Fibroblast of lung (primary cell): ENCODE data around the gene PDLIM7. TPM values are rescaled to one million over a fixed set of nuclear protein-coding genes. Genes with fewer than 3 reads are reported as not detected.

ENCODE experiments used
- DNase-seq, 2 donors: peaks; one replicate each; pipeline versions ENCODE4 v3.0.0 to v3.0.0-alpha.2; 2010; ENCODE audit warnings: low read depth in 2 of 2
- H2AFZ ChIP-seq: 2 replicates; pipeline ENCODE4 v1.5.1; 2012; ENCODE audit warnings: low read length, control low read depth, inconsistent platforms
- H3K27ac ChIP-seq: 2 replicates; pipeline ENCODE4 v1.5.1; 2011; ENCODE audit warnings: low read length, control low read depth; ENCODE audit not compliant: insufficient read depth
- H3K27me3 ChIP-seq: 2 replicates; pipeline ENCODE4 v1.5.1; 2011; ENCODE audit warnings: mild to moderate bottlenecking, low read length; ENCODE audit not compliant: control insufficient read depth, insufficient read depth
- H3K36me3 ChIP-seq: 2 replicates; pipeline ENCODE4 v1.5.1; 2011; ENCODE audit warnings: low read length; ENCODE audit not compliant: control insufficient read depth, insufficient read depth
- H3K4me1 ChIP-seq: 2 replicates; pipeline ENCODE4 v1.5.1; 2011; ENCODE audit warnings: low read length; ENCODE audit not compliant: control insufficient read depth, insufficient read depth; ENCODE audit errors: extremely low read depth
- H3K4me2 ChIP-seq: 2 replicates; pipeline ENCODE4 v1.5.1; 2011; ENCODE audit warnings: low read length, control low read depth; ENCODE audit not compliant: insufficient read depth; ENCODE audit errors: extremely low read depth
- H3K4me3 ChIP-seq, 4 experiments: fragments of 200-600 bp in 1 of 4; sonication (generic) in 1 of 4; replicated peaks in 1 of 4; 2 replicates each; pipeline ENCODE4 v1.5.1; 2011 to 2016; ENCODE audit warnings: low read length in 4 of 4, low read depth in 3 of 4, mild to moderate bottlenecking in 3 of 4, control low read depth in 2 of 4, inconsistent platforms in 1 of 4, mixed read lengths in 1 of 4; ENCODE audit not compliant: insufficient read depth in 1 of 4; ENCODE audit errors: control extremely low read depth in 1 of 4
- H3K79me2 ChIP-seq: 2 replicates; pipeline ENCODE4 v1.5.1; 2012; ENCODE audit warnings: mild to moderate bottlenecking, low read length, inconsistent platforms; ENCODE audit not compliant: control insufficient read depth, insufficient read depth
- H3K9ac ChIP-seq: 2 replicates; pipeline ENCODE4 v1.5.1; 2011; ENCODE audit warnings: mild to moderate bottlenecking, low read length, control low read depth; ENCODE audit not compliant: insufficient read depth
- H3K9me3 ChIP-seq: 2 replicates; pipeline ENCODE4 v1.5.1; 2012; ENCODE audit warnings: low read depth, low read length; ENCODE audit not compliant: control insufficient read depth, insufficient read depth
- H4K20me1 ChIP-seq: 2 replicates; pipeline ENCODE4 v1.5.1; 2011; ENCODE audit warnings: low read length; ENCODE audit not compliant: control insufficient read depth, insufficient read depth; ENCODE audit errors: extremely low read depth
- CTCF ChIP-seq, 2 donors: IDR thresholded peaks in 1 of 2; conservative IDR thresholded peaks in 1 of 2; 1 replicate in 1 of 2; 2 replicates in 1 of 2; pipeline ENCODE4 v1.5.1; 2011 to 2012; ENCODE audit warnings: low read length in 2 of 2, control low read depth in 1 of 2, inconsistent platforms in 1 of 2, low read depth in 1 of 2, mild to moderate bottlenecking in 1 of 2
- EZH2 ChIP-seq: IDR thresholded peaks from 2 replicates; pipeline ENCODE4 v1.5.1; 2012; ENCODE audit warnings: low read length, control low read depth, mild to moderate bottlenecking; ENCODE audit errors: missing control alignments
- polyA minus RNA-seq: library from RNA; depleted of rRNA, polyadenylated mRNA; stranded (reverse); fragments of >200 nt; gene quantifications from 2 replicates; pipeline ENCODE4 v1.2.3, GENCODE V29; 2011; ENCODE audit warnings: low replicate concordance
- polyA plus RNA-seq, 2 donors: library from polyadenylated mRNA; depleted of rRNA in 1 of 2; stranded (reverse) in 1 of 2; unstranded in 1 of 2; fragments of >200 nt; gene quantifications; 2 replicates each; pipeline ENCODE4 v1.2.1, GENCODE V29; 2011 to 2012; ENCODE audit warnings: missing spikeins in 1 of 2
- total RNA-seq: library from RNA; depleted of rRNA; stranded (reverse); fragments of >200 nt; gene quantifications from 2 replicates; pipeline ENCODE4 v1.2.1, GENCODE V29; 2014

Gene PDLIM7, protein sequence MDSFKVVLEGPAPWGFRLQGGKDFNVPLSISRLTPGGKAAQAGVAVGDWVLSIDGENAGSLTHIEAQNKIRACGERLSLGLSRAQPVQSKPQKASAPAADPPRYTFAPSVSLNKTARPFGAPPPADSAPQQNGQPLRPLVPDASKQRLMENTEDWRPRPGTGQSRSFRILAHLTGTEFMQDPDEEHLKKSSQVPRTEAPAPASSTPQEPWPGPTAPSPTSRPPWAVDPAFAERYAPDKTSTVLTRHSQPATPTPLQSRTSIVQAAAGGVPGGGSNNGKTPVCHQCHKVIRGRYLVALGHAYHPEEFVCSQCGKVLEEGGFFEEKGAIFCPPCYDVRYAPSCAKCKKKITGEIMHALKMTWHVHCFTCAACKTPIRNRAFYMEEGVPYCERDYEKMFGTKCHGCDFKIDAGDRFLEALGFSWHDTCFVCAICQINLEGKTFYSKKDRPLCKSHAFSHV
- 55.2 and 65.2 TPM in 2 replicates for total RNA-seq
- 117 and 245 TPM in 2 replicates for polyA plus RNA-seq
- 250 and 446 TPM in 2 replicates for polyA plus RNA-seq (2012)
- polyA minus RNA-seq, result 267 and 376 TPM in 2 replicates

- Histone ChIP-seq H3K4me1 (peaks cover 46% of the 10 kb centered on the region), H4K20me1 (no peaks in the 10 kb centered on the region), H3K79me2 (peaks cover 32% of the 10 kb centered on the region), H3K27ac (peak within 1 kb of the TSS; percentile 93), H3K36me3 (peaks cover 28% of the 10 kb centered on the region), H3K9ac (peak within 1 kb of the TSS; percentile 86), H3K9me3 (no peaks in the 10 kb centered on the region), H3K27me3 (no peaks in the 10 kb centered on the region), H2AFZ (peak within 1 kb of the TSS; percentile 5), H3K4me2 (peak within 1 kb of the TSS; percentile 93), H3K4me3 (peak within 1 kb of the TSS; percentile 70 to 93 (median 80))
- TF ChIP-seq EZH2 (no peak), CTCF (conservative IDR thresholded peaks at IDR 0.05 in 1 of 2, IDR thresholded peaks at IDR 0.05 in 1 of 2; ENCODE audit: low read depth in 1 of 2, low read length in 2 of 2) (no peak)
- peak; percentile 97 to 98 for DNase-seq
These were observed at the start of gene PDLIM7 for GRCh38 chr5:177497292-177498012. PDLIM7 (minus strand) TSS chr5:177497604; CDS start chr5:177496512, 1,092 bp downstream.

DNA sequence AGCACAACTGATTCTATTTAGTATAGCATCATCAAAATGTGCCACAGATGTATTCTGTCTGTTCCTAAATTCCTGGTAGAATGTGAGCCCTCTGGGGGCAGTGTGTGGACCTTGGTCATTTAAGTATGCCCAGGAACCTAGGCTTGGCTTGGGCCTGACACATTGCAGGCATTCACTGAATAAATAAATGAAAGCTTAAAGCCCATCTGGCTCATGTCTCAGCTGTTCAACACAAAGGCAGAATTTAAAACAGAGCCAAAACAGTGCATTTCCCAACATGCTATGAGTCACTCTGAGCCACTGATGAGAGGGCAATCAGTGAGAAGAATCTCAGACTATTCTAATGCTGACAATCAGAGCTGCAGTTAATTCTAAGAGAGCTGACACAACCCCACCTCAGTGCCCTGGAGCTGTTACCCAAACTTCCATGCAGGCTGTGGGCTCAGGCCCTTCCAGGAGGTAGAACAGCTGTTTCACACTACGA is 48.9 kb upstream of the PDLIM7 start:
- H3K4me3 ChIP-seq, result peak overlapping the region in 1 of 4 experiments; percentile 2
- no peak overlapping the region for H3K9ac ChIP-seq
- TF ChIP-seq EZH2, result no peak
- no peak for TF ChIP-seq CTCF (conservative IDR thresholded peaks at IDR 0.05 in 1 of 2, IDR thresholded peaks at IDR 0.05 in 1 of 2; ENCODE audit: low read depth in 1 of 2, low read length in 2 of 2)
- H3K9me3 ChIP-seq, result no peaks in the 10 kb centered on the region
- H3K79me2 ChIP-seq, result peaks cover 67% of the 10 kb centered on the region
- peaks cover 27% of the 10 kb centered on the region for H3K4me1 ChIP-seq
- H3K4me2 ChIP-seq, result peak overlapping the region; percentile 44
- no peaks in the 10 kb centered on the region for H4K20me1 ChIP-seq
- H3K27me3 ChIP-seq, result no peaks in the 10 kb centered on the region
- no peak overlapping the region for H2AFZ ChIP-seq
- H3K36me3 ChIP-seq, result peaks cover 9% of the 10 kb centered on the region
- H3K27ac ChIP-seq, result peak overlapping the region; percentile 76
- DNase-seq, result peak; percentile 97 to 99
